SH-SY5Y (cell line): ENCODE results near the gene HAP1.

ENCODE experiments used
- GATA2 ChIP-seq: IDR thresholded peaks from 2 replicates; pipeline ENCODE4 v1.6.1; 2011; ENCODE audit warnings: mild to moderate bottlenecking, low read depth, low read length
- GATA3 ChIP-seq: IDR thresholded peaks from 2 replicates; pipeline ENCODE4 v1.6.1; 2011; ENCODE audit warnings: low read depth, mild to moderate bottlenecking, low read length, moderate library complexity

DNA sequence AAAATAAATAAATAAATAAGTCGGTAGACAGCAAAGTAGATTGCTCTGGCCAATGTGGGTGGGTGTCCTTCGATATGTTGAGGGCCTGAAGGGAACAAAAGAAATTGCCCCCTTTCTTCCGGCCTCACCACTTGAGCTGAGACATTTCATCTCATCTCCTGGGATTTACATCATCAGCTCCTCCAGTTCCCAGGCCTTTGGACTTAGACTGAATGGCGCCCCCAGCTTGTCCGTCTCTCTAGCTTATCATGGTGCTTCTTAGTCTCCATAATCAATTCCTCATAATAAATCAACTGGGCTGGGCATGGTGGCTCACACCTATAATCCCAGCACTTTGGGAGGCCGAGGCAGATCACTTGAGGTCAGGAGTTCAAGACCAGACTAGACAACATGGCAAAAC, 13.8 kb upstream of the HAP1 start:
- TF ChIP-seq GATA3 (no peak), GATA2 (no peak)
